ENCODE data around the gene PLEK. TPM values are rescaled to one million over a fixed set of nuclear protein-coding genes. Genes with fewer than 3 reads are reported as not detected.

Gene PLEK
- total RNA-seq, 1 experiment from 2014 or later, result not detected

DNA sequence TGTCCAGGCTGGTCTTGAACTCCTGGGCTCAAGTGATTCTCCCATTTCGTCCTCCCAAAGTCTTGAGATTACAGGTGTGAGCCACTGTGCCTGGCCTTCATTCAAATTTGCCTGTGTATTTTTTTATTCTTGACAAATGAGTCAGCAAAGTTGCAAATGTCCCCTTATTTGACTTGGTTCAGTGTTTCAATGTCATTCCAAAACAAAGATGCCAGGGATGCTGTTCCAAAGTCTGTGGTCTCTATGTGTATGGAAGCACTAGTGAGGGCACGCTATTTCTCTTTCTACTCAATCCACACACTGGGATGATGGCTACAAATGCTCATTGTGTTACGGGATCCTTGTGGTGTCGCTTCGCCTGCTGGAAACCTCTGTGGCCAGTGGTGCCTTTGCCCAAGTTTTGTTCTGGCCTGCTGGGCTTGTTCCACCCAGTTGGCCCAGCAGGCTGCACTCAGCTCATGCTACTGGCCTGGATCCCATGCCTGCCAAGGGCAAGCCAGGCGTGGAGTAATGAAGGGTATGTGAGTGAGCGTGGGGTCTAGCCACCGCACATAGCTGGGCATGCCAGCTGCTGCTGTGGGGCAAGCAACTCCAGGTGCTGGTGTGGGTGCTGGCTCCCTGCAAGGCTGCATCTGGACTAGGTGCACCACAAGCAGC lies 66.4 kb downstream of the PLEK start:
- TF ChIP-seq, protein P1, sequence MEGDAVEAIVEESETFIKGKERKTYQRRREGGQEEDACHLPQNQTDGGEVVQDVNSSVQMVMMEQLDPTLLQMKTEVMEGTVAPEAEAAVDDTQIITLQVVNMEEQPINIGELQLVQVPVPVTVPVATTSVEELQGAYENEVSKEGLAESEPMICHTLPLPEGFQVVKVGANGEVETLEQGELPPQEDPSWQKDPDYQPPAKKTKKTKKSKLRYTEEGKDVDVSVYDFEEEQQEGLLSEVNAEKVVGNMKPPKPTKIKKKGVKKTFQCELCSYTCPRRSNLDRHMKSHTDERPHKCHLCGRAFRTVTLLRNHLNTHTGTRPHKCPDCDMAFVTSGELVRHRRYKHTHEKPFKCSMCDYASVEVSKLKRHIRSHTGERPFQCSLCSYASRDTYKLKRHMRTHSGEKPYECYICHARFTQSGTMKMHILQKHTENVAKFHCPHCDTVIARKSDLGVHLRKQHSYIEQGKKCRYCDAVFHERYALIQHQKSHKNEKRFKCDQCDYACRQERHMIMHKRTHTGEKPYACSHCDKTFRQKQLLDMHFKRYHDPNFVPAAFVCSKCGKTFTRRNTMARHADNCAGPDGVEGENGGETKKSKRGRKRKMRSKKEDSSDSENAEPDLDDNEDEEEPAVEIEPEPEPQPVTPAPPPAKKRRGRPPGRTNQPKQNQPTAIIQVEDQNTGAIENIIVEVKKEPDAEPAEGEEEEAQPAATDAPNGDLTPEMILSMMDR (conservative IDR thresholded peaks at IDR 0.05), result no peak
- TF ChIP-seq EZH2 (IDR thresholded peaks at IDR 0.05; ENCODE audit: low read depth), result no peak
- DNase-seq, result no peak
- Histone ChIP-seq H3K9me3 (ENCODE audit: insufficient read depth, low read depth) (no peaks in the 10 kb centered on the region), H3K4me1 (replicated peaks; ENCODE audit: insufficient read depth) (no peaks in the 10 kb centered on the region), H3K4me3 (no peak overlapping the region), H2AFZ (no peak overlapping the region), H3F3A (ENCODE audit: insufficient read depth, low read depth) (no peaks in the 10 kb centered on the region), H3K27me3 (ENCODE audit: insufficient read depth, low read depth) (no peaks in the 10 kb centered on the region), H3K27ac (no peak overlapping the region), H3K36me3 (ENCODE audit: low read depth) (no peaks in the 10 kb centered on the region), H3K4me2 (no peak overlapping the region), H4K20me1 (ENCODE audit: insufficient read depth) (no peaks in the 10 kb centered on the region), H3K79me2 (ENCODE audit: low read depth) (no peaks in the 10 kb centered on the region), H3K9me2 (ENCODE audit: insufficient read depth) (no peaks in the 10 kb centered on the region)
- BruUV-seq (replicated peaks), result no TSS peak
- CTCF ChIA-PET, result no interaction called here
- POLR2A ChIA-PET (ENCODE audit: unreplicated experiment), result no interaction called here
- intact Hi-C loops (cut with micrococcal nuclease; ENCODE audit: unreplicated experiment), result no loop called here

DNA sequence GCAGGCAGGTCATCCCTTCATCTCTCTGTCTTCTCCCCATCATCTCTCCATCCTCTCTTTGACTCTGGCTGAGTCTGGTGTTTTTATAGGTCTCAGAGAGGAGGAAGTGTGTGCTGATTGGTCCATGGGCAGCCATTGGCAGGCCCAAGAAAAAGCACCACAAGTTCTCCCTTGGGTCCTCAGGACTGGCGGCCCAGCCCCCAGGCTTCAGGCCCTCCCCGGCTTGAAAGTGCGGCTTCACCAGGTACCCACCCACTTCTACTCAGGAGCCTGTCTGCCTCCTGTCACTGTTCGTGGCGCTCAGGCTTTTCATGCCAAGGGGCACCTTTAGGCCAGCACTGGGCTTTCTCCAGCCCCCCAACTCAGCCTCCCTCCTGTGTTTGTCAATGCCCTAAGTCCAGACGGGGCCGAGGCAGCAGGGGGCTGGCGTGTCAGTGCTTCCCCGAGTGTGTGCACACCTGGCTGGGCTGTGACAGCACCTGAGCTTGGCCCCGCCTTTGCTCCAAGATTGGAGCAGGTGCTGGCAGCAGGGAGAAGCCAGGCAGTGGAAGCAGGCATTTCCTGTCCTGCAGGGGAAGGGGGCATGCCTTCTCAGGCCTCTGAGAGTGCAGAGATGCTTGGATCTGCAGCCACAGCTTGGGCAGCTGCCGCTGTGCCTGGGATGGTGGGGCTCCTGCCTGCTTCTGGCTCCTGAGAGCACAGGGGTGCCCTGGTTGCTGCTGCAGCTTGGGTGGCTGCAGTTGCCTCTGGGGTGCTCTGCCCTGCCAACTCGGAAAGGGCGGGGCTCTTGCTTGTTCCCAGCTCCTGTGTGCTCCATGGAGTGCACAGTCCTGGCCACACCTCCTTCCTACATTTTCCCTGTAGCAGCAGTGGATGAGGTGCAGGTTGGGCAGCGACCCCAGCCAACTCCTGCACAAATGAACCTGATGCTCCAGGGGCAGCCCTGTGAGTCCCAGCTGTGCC lies 67.9 kb downstream of the PLEK start:
- Histone ChIP-seq H3K79me2 (ENCODE audit: low read depth) (no peaks in the 10 kb centered on the region), H3K9me3 (ENCODE audit: insufficient read depth, low read depth) (no peaks in the 10 kb centered on the region), H3K4me1 (replicated peaks; ENCODE audit: insufficient read depth) (no peaks in the 10 kb centered on the region), H3K4me3 (no peak overlapping the region), H3K27ac (no peak overlapping the region), H3K36me3 (ENCODE audit: low read depth) (no peaks in the 10 kb centered on the region), H2AFZ (no peak overlapping the region), H3K27me3 (ENCODE audit: insufficient read depth, low read depth) (no peaks in the 10 kb centered on the region), H4K20me1 (ENCODE audit: insufficient read depth) (no peaks in the 10 kb centered on the region), H3K4me2 (no peak overlapping the region), H3K9me2 (ENCODE audit: insufficient read depth) (no peaks in the 10 kb centered on the region), H3F3A (ENCODE audit: insufficient read depth, low read depth) (no peaks in the 10 kb centered on the region)
- DNase-seq, result no peak
- ChIA-PET CTCF (no interaction called here), POLR2A (ENCODE audit: unreplicated experiment) (no interaction called here)
- intact Hi-C loops (cut with micrococcal nuclease; ENCODE audit: unreplicated experiment), result no loop called here
- BruUV-seq (replicated peaks), result no TSS peak
- TF ChIP-seq, protein P1 (conservative IDR thresholded peaks at IDR 0.05), result no peak
- TF ChIP-seq EZH2 (IDR thresholded peaks at IDR 0.05; ENCODE audit: low read depth), result no peak

GRCh38 chr2:68434981-68435380 lies 69.9 kb downstream of the PLEK start:
- H3K4me2 ChIP-seq, result no peak overlapping the region
- no peak for DNase-seq
- intact Hi-C loops (cut with micrococcal nuclease; ENCODE audit: unreplicated experiment), result no loop called here
- no peaks in the 10 kb centered on the region for H3K79me2 ChIP-seq (ENCODE audit: low read depth)
- TF ChIP-seq, protein P1 (conservative IDR thresholded peaks at IDR 0.05), result no peak
- no peak overlapping the region for H3K27ac ChIP-seq
- H3F3A ChIP-seq (ENCODE audit: insufficient read depth, low read depth), result no peaks in the 10 kb centered on the region
- H3K4me3 ChIP-seq, result no peak overlapping the region
- no peaks in the 10 kb centered on the region for H3K9me3 ChIP-seq (ENCODE audit: insufficient read depth, low read depth)
- no peaks in the 10 kb centered on the region for H4K20me1 ChIP-seq (ENCODE audit: insufficient read depth)
- no peak overlapping the region for H2AFZ ChIP-seq
- no peaks in the 10 kb centered on the region for H3K4me1 ChIP-seq (replicated peaks; ENCODE audit: insufficient read depth)
- H3K36me3 ChIP-seq (ENCODE audit: low read depth), result no peaks in the 10 kb centered on the region
- BruUV-seq (replicated peaks), result no TSS peak
- ChIA-PET POLR2A (ENCODE audit: unreplicated experiment) (no interaction called here), CTCF (no interaction called here)
- no peaks in the 10 kb centered on the region for H3K9me2 ChIP-seq (ENCODE audit: insufficient read depth)
- no peaks in the 10 kb centered on the region for H3K27me3 ChIP-seq (ENCODE audit: insufficient read depth, low read depth)
